ENCODE measurements around the gene CEPT1.

DNA sequence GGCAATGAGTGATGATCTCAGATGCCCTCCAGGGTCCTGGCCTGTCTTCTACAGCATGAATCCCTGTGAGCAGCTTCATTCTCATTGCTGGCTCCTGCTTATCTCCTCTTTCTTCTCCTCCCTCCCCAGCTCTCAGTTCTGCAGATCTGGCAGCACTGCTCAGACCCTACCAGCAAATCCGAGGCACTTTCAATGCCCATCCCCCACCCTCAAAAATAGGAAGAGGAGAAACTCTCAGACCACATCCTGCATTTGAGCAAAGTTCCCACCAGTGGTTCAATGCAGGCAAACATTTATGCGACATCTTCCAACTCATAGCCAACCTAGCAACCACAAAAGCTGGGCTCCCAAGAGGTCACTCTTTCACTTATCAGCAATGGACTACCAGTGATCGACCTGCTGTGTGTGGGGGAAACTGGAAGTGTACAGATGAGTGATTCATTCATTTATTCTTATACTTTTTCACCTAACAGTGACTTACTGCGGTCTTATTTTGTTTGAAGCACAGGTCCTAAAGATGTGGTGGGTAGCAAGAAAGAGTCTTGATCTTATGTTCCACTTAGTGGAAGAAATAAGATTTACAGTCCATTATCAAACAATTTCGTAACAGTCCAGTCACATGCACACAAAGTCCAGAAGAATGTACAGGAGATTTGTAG is 81.7 kb downstream of the CEPT1 start:
- TF ChIP-seq EZH2phosphoT487 (IDR thresholded peaks at IDR 0.05; ENCODE audit: low read depth), result no peak
- TF ChIP-seq, protein P1, sequence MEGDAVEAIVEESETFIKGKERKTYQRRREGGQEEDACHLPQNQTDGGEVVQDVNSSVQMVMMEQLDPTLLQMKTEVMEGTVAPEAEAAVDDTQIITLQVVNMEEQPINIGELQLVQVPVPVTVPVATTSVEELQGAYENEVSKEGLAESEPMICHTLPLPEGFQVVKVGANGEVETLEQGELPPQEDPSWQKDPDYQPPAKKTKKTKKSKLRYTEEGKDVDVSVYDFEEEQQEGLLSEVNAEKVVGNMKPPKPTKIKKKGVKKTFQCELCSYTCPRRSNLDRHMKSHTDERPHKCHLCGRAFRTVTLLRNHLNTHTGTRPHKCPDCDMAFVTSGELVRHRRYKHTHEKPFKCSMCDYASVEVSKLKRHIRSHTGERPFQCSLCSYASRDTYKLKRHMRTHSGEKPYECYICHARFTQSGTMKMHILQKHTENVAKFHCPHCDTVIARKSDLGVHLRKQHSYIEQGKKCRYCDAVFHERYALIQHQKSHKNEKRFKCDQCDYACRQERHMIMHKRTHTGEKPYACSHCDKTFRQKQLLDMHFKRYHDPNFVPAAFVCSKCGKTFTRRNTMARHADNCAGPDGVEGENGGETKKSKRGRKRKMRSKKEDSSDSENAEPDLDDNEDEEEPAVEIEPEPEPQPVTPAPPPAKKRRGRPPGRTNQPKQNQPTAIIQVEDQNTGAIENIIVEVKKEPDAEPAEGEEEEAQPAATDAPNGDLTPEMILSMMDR (IDR thresholded peaks at IDR 0.05; ENCODE audit: low read depth, low read length), result no peak
